ENCODE measurements around the gene LRP5. TPM values are rescaled to one million over a fixed set of nuclear protein-coding genes. Genes with fewer than 3 reads are reported as not detected.
A peak's percentile ranks its signal among the peaks of the same experiment; 100 is the strongest.

The LRP5 gene
- total RNA-seq, 1 donor from 2014 or later: 44.3 TPM

GRCh38 chr11:68441466-68442230 lies 129.3 kb downstream of the LRP5 start:
- H3K4me1 Mint-ChIP-seq: peaks cover 16% of the 10 kb centered on the region
- H3K27ac Mint-ChIP-seq (ENCODE audit: unreplicated experiment): no peak overlapping the region
- no peak for TF ChIP-seq CTCF (conservative IDR thresholded peaks at IDR 0.05)
- no peak for DNase-seq (ENCODE audit: low read depth, low spot score)
- H3K27me3 Mint-ChIP-seq (ENCODE audit: low read depth): no peaks in the 10 kb centered on the region
- H3K9me3 Mint-ChIP-seq: no peaks in the 10 kb centered on the region
- no peak overlapping the region for H3K4me3 Mint-ChIP-seq
- peaks cover 2% of the 10 kb centered on the region for H3K36me3 Mint-ChIP-seq (ENCODE audit: low read depth)

GRCh38 chr11:68442433-68442832 lies 130.0 kb downstream of the LRP5 start:
- Mint-ChIP-seq H3K9me3 (no peaks in the 10 kb centered on the region), H3K27ac (ENCODE audit: unreplicated experiment) (no peak overlapping the region), H3K27me3 (ENCODE audit: low read depth) (no peaks in the 10 kb centered on the region), H3K4me1 (peaks cover 13% of the 10 kb centered on the region), H3K4me3 (no peak overlapping the region), H3K36me3 (ENCODE audit: low read depth) (peaks cover 2% of the 10 kb centered on the region)
- no peak for TF ChIP-seq CTCF (conservative IDR thresholded peaks at IDR 0.05)
- no peak for DNase-seq (ENCODE audit: low read depth, low spot score)

- H3K36me3 Mint-ChIP-seq (ENCODE audit: low read depth): peaks cover 2% of the 10 kb centered on the region
- no peak for DNase-seq (ENCODE audit: low read depth, low spot score)
- no peaks in the 10 kb centered on the region for H3K27me3 Mint-ChIP-seq (ENCODE audit: low read depth)
- H3K27ac Mint-ChIP-seq (ENCODE audit: unreplicated experiment): no peak overlapping the region
- no peak for TF ChIP-seq CTCF (conservative IDR thresholded peaks at IDR 0.05)
- H3K4me1 Mint-ChIP-seq: peaks cover 13% of the 10 kb centered on the region
- no peak overlapping the region for H3K4me3 Mint-ChIP-seq
- H3K9me3 Mint-ChIP-seq: no peaks in the 10 kb centered on the region
Measured at GRCh38 chr11:68444566-68444965, 132.2 kb downstream of the LRP5 start.

GRCh38 chr11:68445531-68446035 lies 133.2 kb downstream of the LRP5 start:
- DNase-seq (ENCODE audit: low read depth, low spot score): no peak
- Mint-ChIP-seq H3K4me1 (peaks cover 13% of the 10 kb centered on the region), H3K36me3 (ENCODE audit: low read depth) (peaks cover 5% of the 10 kb centered on the region), H3K27ac (ENCODE audit: unreplicated experiment) (peak overlapping the region; percentile 12), H3K4me3 (no peak overlapping the region), H3K27me3 (ENCODE audit: low read depth) (no peaks in the 10 kb centered on the region), H3K9me3 (no peaks in the 10 kb centered on the region)
- TF ChIP-seq CTCF (conservative IDR thresholded peaks at IDR 0.05): no peak

GRCh38 chr11:68446046-68446725 lies 133.8 kb downstream of the LRP5 start:
- H3K4me1 Mint-ChIP-seq: peaks cover 11% of the 10 kb centered on the region
- H3K4me3 Mint-ChIP-seq: no peak overlapping the region
- H3K27ac Mint-ChIP-seq (ENCODE audit: unreplicated experiment): peak overlapping the region; percentile 19
- no peak for DNase-seq (ENCODE audit: low read depth, low spot score)
- TF ChIP-seq CTCF (conservative IDR thresholded peaks at IDR 0.05): no peak
- no peaks in the 10 kb centered on the region for H3K27me3 Mint-ChIP-seq (ENCODE audit: low read depth)
- no peaks in the 10 kb centered on the region for H3K9me3 Mint-ChIP-seq
- peaks cover 5% of the 10 kb centered on the region for H3K36me3 Mint-ChIP-seq (ENCODE audit: low read depth)
